ENCODE measurements around the gene VSTM5.
A peak's percentile ranks its signal among the peaks of the same experiment; 100 is the strongest.

The VSTM5 gene, protein sequence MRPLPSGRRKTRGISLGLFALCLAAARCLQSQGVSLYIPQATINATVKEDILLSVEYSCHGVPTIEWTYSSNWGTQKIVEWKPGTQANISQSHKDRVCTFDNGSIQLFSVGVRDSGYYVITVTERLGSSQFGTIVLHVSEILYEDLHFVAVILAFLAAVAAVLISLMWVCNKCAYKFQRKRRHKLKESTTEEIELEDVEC

DNA sequence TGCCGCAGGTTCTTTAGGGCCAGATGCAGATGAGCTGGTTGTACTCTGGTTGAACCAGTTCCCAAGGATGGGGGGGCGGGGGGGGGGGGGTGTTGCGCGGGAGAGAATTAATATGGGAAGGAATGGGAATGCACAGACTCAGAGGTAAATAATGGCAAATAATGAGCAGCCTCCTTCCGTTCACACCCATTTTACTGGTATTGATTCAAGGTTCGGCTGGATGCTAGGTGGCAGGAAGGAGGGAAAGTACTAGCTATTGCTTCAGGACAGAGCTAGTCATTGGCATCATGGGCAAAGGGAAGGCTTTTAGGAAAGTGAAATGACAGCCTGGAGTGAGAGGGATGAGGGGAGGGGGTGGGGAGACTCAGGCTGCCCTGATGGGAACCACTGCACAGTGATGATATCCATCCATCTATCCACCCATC lies at the start of gene VSTM5:
Gene VSTM5 (minus strand): TSS at position 25 of the 425 bp plus-strand sequence. CDS start 116 bp downstream, outside the sequence.
- no peak for TF ChIP-seq GATA2 (IDR thresholded peaks at IDR 0.05; ENCODE audit: low read depth, low read length)
- TF ChIP-seq GATA3 (IDR thresholded peaks at IDR 0.05; ENCODE audit: low read depth, low read length), result no peak

DNA sequence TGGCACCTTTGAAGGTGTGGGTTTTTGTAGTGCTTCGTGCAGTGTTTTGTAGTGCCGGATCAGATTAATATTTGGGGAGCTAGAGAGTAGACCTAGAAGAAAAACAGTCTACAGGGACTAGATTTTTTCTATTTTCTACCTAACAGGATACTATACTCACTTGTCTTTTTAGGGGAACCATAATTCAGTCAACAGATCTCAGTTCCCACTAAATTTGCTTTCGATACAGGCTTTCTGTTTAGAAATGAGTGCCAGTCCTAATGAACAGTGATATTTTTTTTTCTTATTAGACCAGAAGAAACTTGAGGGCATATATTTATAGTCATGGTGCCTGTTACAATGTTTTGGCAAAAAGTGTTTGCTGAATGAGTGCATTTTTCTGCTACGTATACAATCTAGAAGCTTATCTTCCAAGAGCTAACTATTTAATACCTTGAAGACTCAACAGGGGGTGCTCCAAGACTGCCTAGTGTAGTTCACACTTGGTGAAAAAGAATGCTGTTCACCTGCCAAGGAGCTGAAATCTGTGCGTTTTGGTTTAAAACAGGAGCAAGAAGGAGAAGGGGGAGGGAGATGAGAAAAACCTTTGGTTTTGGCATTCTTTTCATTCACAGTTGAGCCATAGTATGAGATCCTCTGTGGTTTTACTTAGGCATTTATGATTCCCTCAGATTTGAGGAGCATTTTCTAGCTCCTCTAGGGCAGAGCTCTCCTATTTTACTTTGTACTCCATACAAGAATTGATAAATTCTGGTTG lies 44.9 kb upstream of the VSTM5 start:
- TF ChIP-seq GATA3 (IDR thresholded peaks at IDR 0.05; ENCODE audit: low read depth, low read length) (no peak), GATA2 (IDR thresholded peaks at IDR 0.05; ENCODE audit: low read depth, low read length) (peak; percentile 37; the same call in 1 of the 2 replicates)

DNA sequence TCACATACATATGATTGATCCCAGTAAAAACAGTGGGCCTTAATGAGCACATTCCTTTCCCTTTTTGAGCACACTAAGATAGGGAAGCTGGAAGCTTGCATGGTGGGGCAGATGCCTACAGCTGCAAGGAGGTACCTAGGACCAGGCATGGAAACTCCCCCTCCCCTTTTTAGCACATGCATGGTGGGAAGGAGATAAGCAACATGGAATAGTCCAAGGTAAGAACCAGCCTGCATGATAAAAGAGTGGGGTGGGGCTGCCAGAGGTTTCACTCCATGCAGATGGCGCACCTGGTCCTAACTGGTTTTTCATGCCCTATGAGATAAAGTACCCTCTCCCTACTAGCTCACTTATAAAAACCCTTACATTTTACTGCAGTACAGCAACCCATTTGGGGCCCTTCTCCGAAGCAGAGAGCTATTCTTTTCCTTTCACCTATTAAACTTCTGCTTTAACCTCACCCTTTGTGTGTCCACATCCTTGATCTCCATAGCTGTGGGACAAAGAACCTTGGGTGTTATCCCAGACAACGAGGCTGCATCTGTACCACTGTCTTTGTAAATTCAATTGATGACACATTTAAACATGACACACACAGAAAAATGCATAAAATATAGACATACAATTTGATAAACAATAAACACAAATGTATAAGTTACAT lies 40.1 kb upstream of the VSTM5 start:
- TF ChIP-seq GATA3 (IDR thresholded peaks at IDR 0.05; ENCODE audit: low read depth, low read length) (no peak), GATA2 (IDR thresholded peaks at IDR 0.05; ENCODE audit: low read depth, low read length) (no peak)

DNA sequence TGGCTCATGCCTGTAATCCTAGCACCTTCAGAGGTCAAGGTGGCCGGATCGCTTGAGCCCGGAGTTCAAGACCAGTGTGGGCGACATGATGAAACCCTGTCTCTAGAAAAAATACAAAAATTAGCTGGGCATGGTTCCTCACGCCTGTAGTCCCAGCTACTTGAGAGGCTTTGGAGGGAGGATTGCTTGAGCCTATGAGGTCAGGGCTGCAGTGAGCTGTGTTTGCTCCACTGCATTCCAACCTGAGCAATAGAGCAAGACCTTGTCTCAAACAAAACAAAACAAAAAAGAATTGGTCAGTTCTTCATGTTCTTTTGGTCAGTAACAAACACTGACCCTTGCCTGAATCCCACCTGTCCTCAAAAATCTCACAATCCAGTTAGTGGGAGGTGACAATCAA lies 36.7 kb upstream of the VSTM5 start:
- TF ChIP-seq GATA3 (IDR thresholded peaks at IDR 0.05; ENCODE audit: low read depth, low read length), result no peak
- TF ChIP-seq GATA2 (IDR thresholded peaks at IDR 0.05; ENCODE audit: low read depth, low read length), result no peak

DNA sequence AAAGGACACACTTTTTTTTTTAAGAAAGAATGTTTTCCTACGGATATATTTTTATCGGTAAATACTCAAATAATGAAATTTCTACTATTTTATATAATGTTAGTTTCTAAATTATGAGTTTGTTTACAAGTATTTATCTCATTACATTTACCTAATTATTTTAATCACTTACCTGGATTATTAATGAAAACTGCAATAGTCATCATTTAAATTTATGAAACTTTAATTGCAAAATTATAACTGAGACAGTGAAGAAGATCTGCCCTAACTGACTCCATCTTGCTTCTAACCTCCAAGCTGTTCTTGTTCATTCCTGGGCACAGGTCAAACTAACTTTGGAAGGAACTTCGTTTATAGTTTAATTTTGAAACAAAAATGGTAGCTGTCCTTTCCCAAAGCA lies 25.2 kb upstream of the VSTM5 start:
- TF ChIP-seq GATA3 (IDR thresholded peaks at IDR 0.05; ENCODE audit: low read depth, low read length) (no peak), GATA2 (IDR thresholded peaks at IDR 0.05; ENCODE audit: low read depth, low read length) (no peak)

DNA sequence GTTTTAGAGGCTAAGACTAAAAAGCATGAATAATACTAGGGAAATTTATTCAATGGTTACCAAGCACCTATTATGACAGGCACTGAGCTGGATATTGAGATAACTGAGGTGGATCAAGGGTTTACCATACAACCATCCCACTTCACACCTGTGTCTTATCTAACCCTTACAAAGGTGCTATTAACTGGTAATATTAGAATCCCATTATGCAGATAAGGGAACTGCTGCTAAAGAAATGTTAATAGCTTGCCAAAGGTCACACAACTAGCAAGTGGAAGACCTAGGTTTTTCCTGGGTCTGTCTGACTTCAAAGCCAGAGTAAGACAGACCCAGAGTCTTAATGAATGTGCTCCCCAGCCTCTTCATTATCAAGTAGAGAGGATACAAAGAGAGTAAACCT lies 21.1 kb upstream of the VSTM5 start:
- TF ChIP-seq GATA2 (IDR thresholded peaks at IDR 0.05; ENCODE audit: low read depth, low read length) (no peak), GATA3 (IDR thresholded peaks at IDR 0.05; ENCODE audit: low read depth, low read length) (no peak)

DNA sequence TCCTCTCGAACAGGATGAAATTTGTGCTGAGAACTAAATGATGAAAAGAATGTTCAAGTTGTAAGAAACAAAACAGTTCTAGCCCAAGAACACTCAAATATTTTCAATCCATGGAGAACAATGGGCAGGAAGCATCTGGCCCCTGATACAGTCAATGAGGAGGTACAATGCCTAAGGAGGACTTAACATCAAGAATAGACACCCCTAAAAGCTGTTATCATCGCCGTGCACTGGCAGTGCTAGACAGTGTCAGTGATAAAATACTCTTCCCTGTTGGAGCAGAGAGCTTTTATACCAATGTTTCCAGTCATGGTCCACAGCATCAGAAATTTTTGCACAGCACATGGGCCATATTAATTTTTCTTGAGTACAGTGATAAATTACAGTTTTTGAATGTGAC lies 20.2 kb upstream of the VSTM5 start:
- TF ChIP-seq GATA2 (IDR thresholded peaks at IDR 0.05; ENCODE audit: low read depth, low read length), result no peak

DNA sequence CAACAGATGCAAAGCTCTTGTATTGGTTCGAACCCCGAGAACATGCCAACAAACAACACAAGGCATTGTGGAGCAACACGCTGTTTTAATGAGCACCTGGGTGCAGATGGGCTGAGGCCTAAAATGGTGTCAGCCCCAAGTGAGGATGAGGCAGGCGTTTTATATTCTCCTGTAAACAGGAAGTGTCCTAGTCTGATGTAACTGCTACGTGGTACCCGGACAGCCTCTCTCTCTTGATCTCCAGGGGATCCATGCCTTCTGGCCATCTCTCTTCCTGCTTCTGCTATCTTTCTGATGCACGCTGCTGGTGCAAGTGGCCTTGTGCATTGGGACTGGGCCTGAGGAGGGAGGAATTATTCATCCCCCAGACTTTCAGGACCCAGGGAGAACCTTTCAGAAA lies 19.4 kb upstream of the VSTM5 start:
- TF ChIP-seq GATA3 (IDR thresholded peaks at IDR 0.05; ENCODE audit: low read depth, low read length) (no peak), GATA2 (IDR thresholded peaks at IDR 0.05; ENCODE audit: low read depth, low read length) (no peak)

DNA sequence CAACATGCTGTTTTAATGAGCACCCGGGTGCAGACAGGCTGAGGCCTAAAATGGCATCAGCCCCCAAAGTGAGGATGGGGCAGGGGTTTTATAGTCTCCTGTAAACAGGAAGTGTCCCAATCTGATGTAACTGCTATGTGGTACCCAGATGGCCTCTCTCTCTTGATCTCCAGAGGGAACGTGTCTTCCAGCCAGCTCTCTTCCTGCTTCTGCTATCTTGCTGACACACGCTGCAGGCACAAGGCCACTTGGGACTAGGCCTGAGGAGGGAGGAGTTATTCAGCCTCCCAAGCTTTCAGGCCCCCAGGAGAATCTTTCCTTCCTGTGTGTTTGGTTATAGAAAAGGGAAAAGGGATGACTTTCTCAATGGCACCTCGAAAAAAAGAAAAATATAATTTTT lies 11.4 kb upstream of the VSTM5 start:
- TF ChIP-seq GATA3 (IDR thresholded peaks at IDR 0.05; ENCODE audit: low read depth, low read length) (no peak), GATA2 (IDR thresholded peaks at IDR 0.05; ENCODE audit: low read depth, low read length) (no peak)

DNA sequence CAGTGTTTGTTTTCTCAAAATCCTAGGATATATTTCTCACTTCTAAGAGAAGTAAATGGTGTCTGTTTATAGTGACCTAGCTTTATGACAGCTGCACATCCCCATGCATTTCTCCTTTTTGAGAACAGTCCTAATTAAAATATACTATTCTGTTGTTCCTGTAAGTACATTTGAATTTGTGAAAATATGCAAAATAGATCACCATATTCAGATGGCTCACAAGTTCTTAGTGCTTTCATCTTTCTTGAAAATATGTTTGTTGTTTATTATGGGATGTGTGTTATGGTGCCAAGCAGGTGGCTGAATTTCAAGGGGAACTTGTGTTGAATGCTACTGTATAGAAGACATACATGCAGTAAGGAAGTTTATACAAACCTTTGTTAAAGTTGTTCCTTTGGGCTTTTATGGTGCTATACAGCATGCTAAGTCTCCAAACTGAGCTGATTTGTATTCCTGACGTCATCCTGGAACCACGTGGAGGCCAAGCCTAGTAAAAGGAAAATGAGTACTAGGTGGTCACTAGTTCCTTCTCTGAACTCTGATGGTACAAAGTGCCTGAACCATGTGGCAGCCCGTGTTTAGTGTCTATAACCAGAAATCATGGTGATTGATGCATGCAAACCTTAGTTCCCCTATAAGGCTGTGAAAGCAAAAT lies 7.8 kb upstream of the VSTM5 start:
- no peak for TF ChIP-seq GATA3 (IDR thresholded peaks at IDR 0.05; ENCODE audit: low read depth, low read length)
- no peak for TF ChIP-seq GATA2 (IDR thresholded peaks at IDR 0.05; ENCODE audit: low read depth, low read length)

DNA sequence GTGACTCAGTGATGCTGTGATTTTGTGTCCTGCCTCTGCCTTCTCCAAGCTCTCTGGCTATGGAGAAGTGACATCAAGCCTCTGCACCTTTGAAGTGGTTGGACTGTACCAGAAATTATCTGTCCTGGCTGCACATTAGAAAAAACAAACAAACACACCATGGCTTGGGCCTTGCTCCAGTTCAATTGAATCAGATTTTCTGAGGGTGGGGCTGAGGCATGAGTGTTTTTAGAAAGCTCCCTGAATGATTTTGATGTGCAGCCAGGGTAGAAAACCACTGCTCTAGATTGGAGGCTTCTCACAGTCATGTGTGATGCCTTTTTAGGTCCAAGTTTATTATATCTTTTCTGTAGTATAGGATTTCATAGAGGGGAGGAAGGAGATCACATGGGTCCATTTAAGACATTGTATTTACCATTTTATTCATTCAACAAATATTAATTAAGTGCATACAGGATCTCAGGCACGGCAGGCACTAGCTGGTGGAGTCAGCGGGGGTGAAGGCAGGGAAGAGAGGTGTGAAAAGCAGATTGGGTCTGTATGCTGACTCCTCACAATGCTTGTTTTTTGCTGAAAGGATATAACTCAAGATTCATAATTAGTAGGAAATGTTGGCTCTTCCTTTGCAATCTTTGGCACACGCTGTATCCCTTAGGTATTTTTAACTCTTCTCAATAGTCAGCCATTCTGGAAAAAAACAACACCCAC lies 7.1 kb upstream of the VSTM5 start:
- TF ChIP-seq GATA3 (IDR thresholded peaks at IDR 0.05; ENCODE audit: low read depth, low read length), result no peak

DNA sequence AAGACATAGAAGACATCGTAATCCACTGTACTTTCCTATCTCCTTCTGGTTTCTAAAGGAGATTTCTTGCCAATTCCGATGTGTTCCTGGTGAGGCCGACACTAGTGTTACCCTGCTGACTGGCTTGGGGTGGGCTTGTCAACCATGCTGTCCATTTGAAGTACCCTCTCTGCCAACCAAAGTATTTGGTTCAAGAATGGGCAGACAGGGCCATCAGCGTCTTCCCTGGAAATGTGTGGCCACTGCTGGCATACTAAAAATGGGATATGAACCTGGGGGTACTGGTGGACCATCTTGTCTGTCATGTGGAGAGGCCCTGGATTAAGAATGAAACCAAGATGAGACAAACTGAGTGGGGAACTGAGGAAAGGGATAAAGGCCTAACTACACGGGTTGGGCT lies 1.8 kb upstream of the VSTM5 start:
- TF ChIP-seq GATA2 (IDR thresholded peaks at IDR 0.05; ENCODE audit: low read depth, low read length) (no peak), GATA3 (IDR thresholded peaks at IDR 0.05; ENCODE audit: low read depth, low read length) (no peak)

DNA sequence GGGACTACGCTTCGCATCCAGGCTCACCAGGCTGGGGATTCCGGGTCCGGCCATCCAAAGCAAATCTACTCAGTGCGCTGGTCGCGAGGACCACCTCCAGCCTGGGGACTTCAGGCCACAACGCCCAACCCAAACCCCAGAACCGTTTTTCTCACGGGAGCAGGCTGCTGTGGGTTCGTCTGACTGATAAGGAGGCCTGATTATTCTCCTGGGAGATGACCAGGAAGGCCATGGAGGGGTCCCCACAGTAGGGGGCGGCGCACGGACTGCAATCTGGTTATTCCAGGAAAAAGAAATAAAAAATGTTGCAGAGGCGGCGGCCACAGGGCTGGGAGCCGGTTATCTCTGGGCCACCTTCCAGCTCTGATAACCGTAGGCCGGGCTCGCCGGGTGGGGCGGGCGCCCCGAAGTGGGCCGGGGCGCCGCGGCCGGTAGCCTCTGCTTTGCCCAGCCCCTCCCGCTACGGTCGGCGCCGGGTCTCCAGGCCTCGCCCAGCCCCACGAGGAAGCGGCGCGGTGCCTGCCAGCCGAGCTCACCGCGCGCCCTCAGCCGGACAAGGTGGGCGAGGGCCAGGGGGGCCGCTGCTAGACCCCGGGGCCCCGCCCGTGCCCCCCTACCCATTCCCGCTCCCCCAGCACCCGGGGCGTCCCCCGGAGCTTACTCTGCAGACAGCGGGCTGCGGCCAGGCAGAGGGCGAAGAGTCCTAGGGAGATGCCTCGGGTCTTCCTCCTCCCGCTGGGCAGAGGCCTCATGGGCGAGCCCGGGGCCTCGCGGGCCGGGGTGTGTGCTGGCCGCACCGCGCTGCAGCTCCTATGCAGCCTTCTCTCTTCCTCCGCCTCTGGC lies 446 bp downstream of the VSTM5 start:
- TF ChIP-seq GATA3 (IDR thresholded peaks at IDR 0.05; ENCODE audit: low read depth, low read length) (no peak), GATA2 (IDR thresholded peaks at IDR 0.05; ENCODE audit: low read depth, low read length) (peak; percentile 58; the same call in 1 of the 2 replicates)

Measured in SH-SY5Y (cell line).